GM23338 (cell line): ENCODE measurements around the gene SORCS2. TPM values are rescaled to one million over a fixed set of nuclear protein-coding genes. Genes with fewer than 3 reads are reported as not detected.

Source experiments
- ATAC-seq: fragments of 200-7000 bp; cut with Tn5 transposase; 3 replicates; pipeline ENCODE4 v1.9.1; 2020
- DNase-seq: peaks from one replicate; pipeline ENCODE4 v3.0.0-alpha.2; 2015; ENCODE audit warnings: low spot score
- H2AFZ ChIP-seq: fragments of 200-600 bp; sonication (generic); 2 replicates; pipeline ENCODE4 v1.8.0; 2016; ENCODE audit warnings: antibody characterized with exemption, mild to moderate bottlenecking, moderate library complexity
- H3F3A ChIP-seq: fragments of 200-600 bp; sonication (generic); replicated peaks from 2 replicates; pipeline ENCODE4 v1.8.0; 2017; ENCODE audit warnings: antibody characterized with exemption, mixed run types, low read depth
- H3K27ac ChIP-seq: fragments of 200-600 bp; sonication (generic); 2 replicates; pipeline ENCODE4 v1.6.1; 2016; ENCODE audit warnings: low read depth
- H3K27me3 ChIP-seq: fragments of 200-600 bp; sonication (generic); 2 replicates; pipeline ENCODE4 v1.8.0; 2016; ENCODE audit warnings: mild to moderate bottlenecking, mixed run types, moderate library complexity; ENCODE audit not compliant: insufficient read depth
- H3K36me3 ChIP-seq: fragments of 200-600 bp; sonication (generic); 2 replicates; pipeline ENCODE4 v1.8.0; 2016; ENCODE audit warnings: mild to moderate bottlenecking; ENCODE audit not compliant: insufficient read depth
- H3K4me1 ChIP-seq: fragments of 200-600 bp; sonication (generic); 2 replicates; pipeline ENCODE4 v1.8.0; 2016; ENCODE audit warnings: mild to moderate bottlenecking, moderate library complexity; ENCODE audit not compliant: insufficient read depth
- H3K4me2 ChIP-seq: fragments of 200-600 bp; sonication (generic); 2 replicates; pipeline ENCODE4 v1.7.1; 2017; ENCODE audit warnings: mixed run types
- H3K4me3 ChIP-seq: fragments of 200-600 bp; sonication (generic); 2 replicates; pipeline ENCODE4 v1.6.1; 2016; ENCODE audit warnings: mixed run types
- H3K79me2 ChIP-seq: fragments of 200-600 bp; sonication (generic); replicated peaks from 2 replicates; pipeline ENCODE4 v1.8.0; 2017; ENCODE audit warnings: mild to moderate bottlenecking; ENCODE audit not compliant: insufficient read depth
- H3K9me2 ChIP-seq: fragments of 200-600 bp; sonication (generic); 2 replicates; pipeline ENCODE4 v1.8.0; 2017; ENCODE audit not compliant: insufficient read depth
- H4K20me1 ChIP-seq: fragments of 200-600 bp; sonication (generic); replicated peaks from 2 replicates; pipeline ENCODE4 v1.8.0; 2017; ENCODE audit warnings: mild to moderate bottlenecking; ENCODE audit not compliant: insufficient read depth
- H3K27ac Mint-ChIP-seq: 2 replicates; pipeline ENCODE4 v1.8.0; 2020; ENCODE audit warnings: inconsistent platforms, mild to moderate bottlenecking, moderate library complexity, mixed read lengths
- H3K27me3 Mint-ChIP-seq: 3 replicates; pipeline ENCODE4 v1.8.0; 2022; ENCODE audit warnings: low read depth, mild to moderate bottlenecking, moderate library complexity, mixed read lengths, inconsistent platforms; ENCODE audit not compliant: insufficient read depth, poor library complexity
- H3K36me3 Mint-ChIP-seq: 3 replicates; pipeline ENCODE4 v1.8.0; 2021; ENCODE audit warnings: low read depth, mild to moderate bottlenecking, inconsistent platforms, moderate library complexity, mixed read lengths
- H3K4me1 Mint-ChIP-seq: 3 replicates; pipeline ENCODE4 v1.8.0; 2020; ENCODE audit warnings: mild to moderate bottlenecking, inconsistent platforms, mixed read lengths
- H3K4me3 Mint-ChIP-seq: 3 replicates; pipeline ENCODE4 v1.8.0; 2021; ENCODE audit warnings: moderate library complexity, mild to moderate bottlenecking, inconsistent platforms, mixed read lengths
- H3K9me3 Mint-ChIP-seq: 3 replicates; pipeline ENCODE4 v1.8.0; 2020; ENCODE audit warnings: moderate library complexity, mild to moderate bottlenecking, inconsistent platforms, mixed read lengths
- CTCF ChIP-seq, 2 experiments: fragments of 200-600 bp in 1 of 2; sonication (generic) in 1 of 2; conservative IDR thresholded peaks; 2 replicates each; pipeline versions ENCODE4 v1.5.1 to v1.6.1; 2016 to 2017; ENCODE audit warnings: antibody characterized with exemption in 2 of 2, low read depth in 2 of 2, mild to moderate bottlenecking in 2 of 2, moderate library complexity in 1 of 2
- ETS1 ChIP-seq: IDR thresholded peaks from 2 replicates; pipeline ENCODE4 v1.6.1; 2016; ENCODE audit warnings: antibody characterized with exemption
- EZH2 ChIP-seq: fragments of 200-600 bp; sonication (generic); IDR thresholded peaks from one replicate; pipeline ENCODE4 v1.8.0; 2017; ENCODE audit warnings: antibody characterized with exemption, mild to moderate bottlenecking, low read depth; ENCODE audit not compliant: unreplicated experiment
- EZH2phosphoT487 ChIP-seq: fragments of 200-600 bp; sonication (generic); IDR thresholded peaks from one replicate; pipeline ENCODE4 v1.8.1; 2018; ENCODE audit warnings: antibody characterized with exemption; ENCODE audit not compliant: unreplicated experiment
- JUNB ChIP-seq: IDR thresholded peaks from one replicate; pipeline ENCODE4 v1.6.1; 2016; ENCODE audit warnings: antibody characterized with exemption; ENCODE audit not compliant: unreplicated experiment
- NANOG ChIP-seq: IDR thresholded peaks from 2 replicates; pipeline ENCODE4 v1.6.1; 2016; ENCODE audit warnings: antibody characterized with exemption, borderline replicate concordance
- POLR2AphosphoS5 ChIP-seq: IDR thresholded peaks from 2 replicates; pipeline ENCODE4 v1.6.1; 2016; ENCODE audit warnings: antibody characterized with exemption, low read depth
- STAT1 ChIP-seq: IDR thresholded peaks from one replicate; pipeline ENCODE4 v1.6.1; 2016; ENCODE audit warnings: antibody characterized with exemption; ENCODE audit not compliant: unreplicated experiment
- ZNF114 ChIP-seq: fragments of 250-450 bp; sonication (Bioruptor Pico); IDR thresholded peaks from 2 replicates; pipeline ENCODE4 v1.5.0; 2020; ENCODE audit warnings: mild to moderate bottlenecking, moderate library complexity
- polyA plus RNA-seq: library from polyadenylated mRNA; unstranded; fragments of >200 nt; fragmentation: Nextera tagmentation; extraction: Ambion mirVana; gene quantifications from 2 replicates; pipeline ENCODE4 v1.2.1, GENCODE V29; 2016
- total RNA-seq: library from RNA; depleted of rRNA; stranded (reverse); fragments of >200 nt; shearing (Covaris generic); gene quantifications from 2 replicates; pipeline ENCODE4 v1.2.3, GENCODE V29; 2014

The SORCS2 gene
- total and polyA plus RNA-seq, 2 experiments from 2014 or later = 0.47 to 2.4 TPM

GRCh38 chr4:7650606-7651385, 458.5 kb downstream of the SORCS2 start:
- peak overlapping the region; percentile 51; the same call in 1 of the 2 replicates for H3K4me2 ChIP-seq
- DNase-seq = peak; percentile 85
- no peaks in the 10 kb centered on the region for H3F3A ChIP-seq

GRCh38 chr4:7651461-7651921, 459.2 kb downstream of the SORCS2 start:
- DNase-seq (peak; percentile 48), ATAC-seq (peak; percentile 62)
- Mint-ChIP-seq H3K27me3 (peaks cover 19% of the 10 kb centered on the region), H3K4me1 (peaks cover 34% of the 10 kb centered on the region), H3K36me3 (no peaks in the 10 kb centered on the region), H3K27ac (peak overlapping the region; percentile 20; the same call in 1 of the 2 replicates), H3K9me3 (no peaks in the 10 kb centered on the region), H3K4me3 (no peak overlapping the region)
- Histone ChIP-seq H3K4me1 (peaks cover 4% of the 10 kb centered on the region), H3K4me2 (0 out of 2 replicates have a peak overlapping the region, but pooled peaks have one; percentile 51), H3K4me3 (no peak overlapping the region), H3F3A (no peaks in the 10 kb centered on the region), H3K79me2 (no peaks in the 10 kb centered on the region), H3K36me3 (no peaks in the 10 kb centered on the region), H3K27me3 (no peaks in the 10 kb centered on the region), H4K20me1 (no peaks in the 10 kb centered on the region), H3K9me2 (no peaks in the 10 kb centered on the region), H2AFZ (no peak overlapping the region), H3K27ac (no peak overlapping the region)
- TF ChIP-seq ETS1 (no peak), JUNB (no peak), EZH2phosphoT487 (no peak), EZH2 (no peak), NANOG (no peak), POLR2AphosphoS5 (no peak)

More at GRCh38 chr4:7650606-7651385, 458.5 kb downstream of the SORCS2 start:
- TF ChIP-seq ZNF114 (CRISPR knock-in tag) (no peak), NANOG (no peak), EZH2 (no peak), CTCF (conservative IDR thresholded peaks at IDR 0.05; ENCODE audit: low read depth in 2 of 2) (peak; percentile 53 to 78), STAT1 (no peak)
- Histone ChIP-seq H3K27me3 (no peaks in the 10 kb centered on the region), H3K4me3 (no peak overlapping the region), H2AFZ (no peak overlapping the region), H4K20me1 (no peaks in the 10 kb centered on the region), H3K36me3 (no peaks in the 10 kb centered on the region), H3K9me2 (no peaks in the 10 kb centered on the region), H3K27ac (no peak overlapping the region), H3K4me1 (peaks cover 4% of the 10 kb centered on the region), H3K79me2 (no peaks in the 10 kb centered on the region)
- peaks cover 19% of the 10 kb centered on the region for H3K27me3 Mint-ChIP-seq
- no peak overlapping the region for H3K4me3 Mint-ChIP-seq
- no peaks in the 10 kb centered on the region; the same call in 2 of the 3 replicates for H3K9me3 Mint-ChIP-seq
- ATAC-seq = peak; percentile 81
- H3K4me1 Mint-ChIP-seq = peaks cover 31% of the 10 kb centered on the region
- H3K36me3 Mint-ChIP-seq = no peaks in the 10 kb centered on the region
- H3K27ac Mint-ChIP-seq = 0 out of 2 replicates have a peak overlapping the region, but pooled peaks have one; percentile 20
